Astrocyte of the spinal cord (primary cell): ENCODE data around the gene SH2B3.
"Not testable (repeated sequence)": the region's sequence is repeated elsewhere in the genome, so short reads cannot be mapped to it uniquely, and the experiment has no call there.

Source experiments
- DNase-seq: peaks from one replicate; pipeline ENCODE4 v3.0.0; 2011; ENCODE audit warnings: low read depth, low spot score
- H3K4me3 ChIP-seq: 2 replicates; pipeline ENCODE4 v1.5.1; 2011; ENCODE audit warnings: low read depth, mild to moderate bottlenecking, low read length, moderate library complexity
- CTCF ChIP-seq: IDR thresholded peaks from 2 replicates; pipeline ENCODE4 v1.5.1; 2012; ENCODE audit warnings: low read depth, mild to moderate bottlenecking, low read length, inconsistent platforms
- in situ Hi-C: cut with HindIII; loops from 2 replicates; pipeline ENCODE4 v1.10.0; 2017; ENCODE audit warnings: low sequenced_read_pairs

Gene SH2B3

GRCh38 chr12:111482462-111482861 is 76.7 kb downstream of the SH2B3 start:
- no peak overlapping the region for H3K4me3 ChIP-seq
- no peak for DNase-seq
- in situ Hi-C loops = no loop called here
- TF ChIP-seq CTCF = peak; percentile 25

GRCh38 chr12:111488271-111488670 is 82.5 kb downstream of the SH2B3 start:
- no peak for DNase-seq
- no peak for TF ChIP-seq CTCF
- in situ Hi-C loops = no loop called here
- H3K4me3 ChIP-seq = no peak overlapping the region

- in situ Hi-C loops = no loop called here
Measured at GRCh38 chr12:111488798-111489197, 83.1 kb downstream of the SH2B3 start.

GRCh38 chr12:111492979-111493378 is 87.3 kb downstream of the SH2B3 start:
- in situ Hi-C loops, H3K4me3 ChIP-seq: not testable (repeated sequence)
- DNase-seq = peak; percentile 40

More at GRCh38 chr12:111488798-111489197, 83.1 kb downstream of the SH2B3 start:
- no peak for DNase-seq
- no peak overlapping the region for H3K4me3 ChIP-seq
- TF ChIP-seq CTCF = no peak

- no peak overlapping the region for H3K4me3 ChIP-seq
- no peak for DNase-seq
- TF ChIP-seq CTCF = no peak
- in situ Hi-C loops = no loop called here
Measured at GRCh38 chr12:111494676-111495075, 89.0 kb downstream of the SH2B3 start.
